ENCODE measurements around the gene MRPL33. TPM values are rescaled to one million over a fixed set of nuclear protein-coding genes. Genes with fewer than 3 reads are reported as not detected.
"Not testable (repeated sequence)": the region's sequence is repeated elsewhere in the genome, so short reads cannot be mapped to it uniquely, and the experiment has no call there.

MRPL33 gene
- total RNA-seq, 1 donor from 2014 or later = 39.1 TPM

GRCh38 chr2:27742571-27742970 lies 28.9 kb upstream of the MRPL33 start:
- no peak for DNase-seq

- not testable (repeated sequence) for DNase-seq
These were observed 26.0 kb upstream of the MRPL33 start for GRCh38 chr2:27745494-27745893.

- no peak for DNase-seq
These were observed 25.2 kb upstream of the MRPL33 start for GRCh38 chr2:27746325-27746724.

GRCh38 chr2:27747827-27748352 lies 23.6 kb upstream of the MRPL33 start:
- no peak for DNase-seq

- not testable (repeated sequence) for DNase-seq
These were observed 22.5 kb upstream of the MRPL33 start for GRCh38 chr2:27748803-27749554.

- no peak for DNase-seq
These were observed 20.1 kb upstream of the MRPL33 start for GRCh38 chr2:27751377-27751776.

GRCh38 chr2:27752551-27753237 lies 18.8 kb upstream of the MRPL33 start:
- DNase-seq = no peak

GRCh38 chr2:27754138-27754588 lies 17.4 kb upstream of the MRPL33 start:
- peak; percentile 22 for DNase-seq

- no peak for DNase-seq
These were observed 16.7 kb upstream of the MRPL33 start for GRCh38 chr2:27754831-27755230.

- no peak for DNase-seq
These were observed 15.4 kb upstream of the MRPL33 start for GRCh38 chr2:27756091-27756490.

- no peak for DNase-seq
These were observed 14.7 kb upstream of the MRPL33 start for GRCh38 chr2:27756544-27757498.

GRCh38 chr2:27762951-27763906 lies 8.3 kb upstream of the MRPL33 start:
- DNase-seq = no peak

- no peak for DNase-seq
These were observed 7.6 kb upstream of the MRPL33 start for GRCh38 chr2:27763907-27764267.

GRCh38 chr2:27764526-27764925 lies 7.0 kb upstream of the MRPL33 start:
- not testable (repeated sequence) for DNase-seq

- no peak for DNase-seq
These were observed 5.8 kb upstream of the MRPL33 start for GRCh38 chr2:27765621-27766286.

- no peak for DNase-seq
These were observed 5.2 kb upstream of the MRPL33 start for GRCh38 chr2:27766287-27766661.

GRCh38 chr2:27771202-27771547 lies 344 bp upstream of the MRPL33 start:
- DNase-seq = no peak

GRCh38 chr2:27772804-27773203 lies 1.3 kb downstream of the MRPL33 start:
- DNase-seq = no peak

GRCh38 chr2:27773959-27774358 lies 2.4 kb downstream of the MRPL33 start:
- DNase-seq = no peak

GRCh38 chr2:27776097-27776496 lies 4.6 kb downstream of the MRPL33 start:
- no peak for DNase-seq

- no peak for DNase-seq
These were observed 5.2 kb downstream of the MRPL33 start for GRCh38 chr2:27776696-27777095.

Measured in occipital lobe (tissue), 2 donors.